Measurements from ENCODE around the gene HHAT.

HHAT gene

DNA sequence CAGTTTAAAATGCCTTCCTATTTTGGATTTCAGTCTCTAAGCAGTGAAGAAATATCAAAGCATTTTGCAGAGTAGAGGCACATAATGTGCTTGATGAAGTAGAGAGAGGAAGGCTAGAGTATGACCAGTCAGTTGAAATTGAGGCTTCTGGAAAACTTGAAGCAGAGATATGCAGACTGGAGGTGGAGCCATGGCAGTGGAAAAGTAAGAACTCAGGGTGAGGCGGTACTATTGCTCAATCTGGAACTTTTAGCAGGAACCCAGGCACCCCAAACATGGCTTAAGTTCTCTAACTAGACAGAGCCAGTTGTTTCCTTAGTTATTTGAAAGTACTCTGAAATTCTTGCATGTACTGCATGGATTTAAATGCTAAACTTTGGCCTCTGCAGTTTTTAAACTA is 288.6 kb downstream of the HHAT start:
- DNase-seq, result no peak

- DNase-seq, result no peak
These were observed 289.7 kb downstream of the HHAT start for GRCh38 chr1:210618369-210618768.

DNA sequence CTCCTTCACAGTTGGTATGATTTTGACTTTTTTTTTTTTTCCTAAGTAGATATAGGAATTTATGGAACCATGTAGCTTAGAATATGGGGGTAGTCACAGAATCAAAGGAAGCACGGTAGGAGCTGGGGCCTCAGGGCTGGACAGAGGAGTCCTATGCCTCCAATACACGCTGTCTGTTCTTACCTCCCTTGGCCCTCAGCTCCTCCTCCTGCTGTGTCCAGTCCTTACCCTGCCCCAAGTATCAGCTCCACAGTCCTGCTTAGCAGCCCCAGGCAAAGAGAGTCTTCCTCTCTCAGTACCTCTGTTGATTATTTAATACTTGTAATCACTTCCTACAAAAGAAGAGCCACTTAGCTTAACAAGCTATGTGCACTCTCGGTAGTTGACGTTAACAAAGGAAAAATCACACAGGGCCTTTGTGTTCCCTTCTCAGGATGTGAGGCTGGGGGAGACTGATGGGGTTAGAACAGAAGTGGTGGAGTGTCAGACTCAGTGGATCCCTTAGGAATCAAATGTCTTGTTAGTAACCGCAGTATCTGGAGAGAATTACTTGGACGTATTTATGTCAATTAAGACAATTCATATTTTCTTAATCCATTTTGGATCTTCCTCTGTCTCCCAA is 292.3 kb downstream of the HHAT start:
- no peak for DNase-seq

- no peak for DNase-seq
These were observed 293.0 kb downstream of the HHAT start for GRCh38 chr1:210621712-210622111.

- no peak for DNase-seq
These were observed 296.0 kb downstream of the HHAT start for GRCh38 chr1:210624722-210625121.

DNA sequence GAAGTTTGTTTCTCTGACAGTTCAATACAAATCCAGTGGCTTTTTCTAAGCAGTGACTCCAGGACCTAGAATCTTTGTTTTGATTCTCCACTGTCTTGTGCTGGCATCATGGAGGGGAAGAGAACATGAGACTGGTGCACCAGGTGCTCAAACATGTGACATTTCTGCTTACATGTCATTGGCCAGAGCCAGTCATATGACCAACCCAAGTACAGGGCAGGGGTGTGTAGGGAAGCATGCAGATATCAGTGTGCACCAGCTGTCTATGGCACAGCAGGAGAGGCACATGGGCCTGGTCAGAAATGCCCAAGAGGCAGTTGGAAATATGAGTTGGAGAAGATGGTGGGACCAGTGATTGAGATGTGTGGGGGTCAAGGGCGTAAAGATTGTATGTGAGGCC is 297.0 kb downstream of the HHAT start:
- no peak for DNase-seq

- no peak for DNase-seq
These were observed 297.6 kb downstream of the HHAT start for GRCh38 chr1:210626341-210626740.

DNA sequence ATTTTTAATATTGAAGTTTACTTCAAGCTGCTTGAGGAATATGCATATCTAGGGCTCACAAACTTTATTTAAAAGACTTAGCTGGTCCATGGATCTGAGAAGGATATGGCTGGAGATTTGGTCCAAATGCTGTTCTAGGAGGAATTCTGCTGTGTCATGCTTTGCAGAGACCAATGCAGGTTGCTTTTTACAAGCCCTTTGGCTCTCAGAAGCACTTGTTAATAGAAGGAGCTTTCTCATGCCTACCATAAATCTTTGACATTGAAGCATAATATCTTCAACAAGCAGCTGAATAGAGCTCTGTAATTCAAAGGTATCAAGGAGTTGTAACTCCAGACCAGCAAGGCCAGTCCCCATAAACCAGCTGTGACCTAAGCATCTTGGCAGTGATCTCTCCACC is 299.1 kb downstream of the HHAT start:
- DNase-seq, result no peak

- DNase-seq, result no peak
These were observed 300.6 kb downstream of the HHAT start for GRCh38 chr1:210629276-210629675.

- DNase-seq, result no peak
These were observed 302.7 kb downstream of the HHAT start for GRCh38 chr1:210631399-210631798.

- DNase-seq, result no peak
These were observed 304.4 kb downstream of the HHAT start for GRCh38 chr1:210633140-210633539.

DNA sequence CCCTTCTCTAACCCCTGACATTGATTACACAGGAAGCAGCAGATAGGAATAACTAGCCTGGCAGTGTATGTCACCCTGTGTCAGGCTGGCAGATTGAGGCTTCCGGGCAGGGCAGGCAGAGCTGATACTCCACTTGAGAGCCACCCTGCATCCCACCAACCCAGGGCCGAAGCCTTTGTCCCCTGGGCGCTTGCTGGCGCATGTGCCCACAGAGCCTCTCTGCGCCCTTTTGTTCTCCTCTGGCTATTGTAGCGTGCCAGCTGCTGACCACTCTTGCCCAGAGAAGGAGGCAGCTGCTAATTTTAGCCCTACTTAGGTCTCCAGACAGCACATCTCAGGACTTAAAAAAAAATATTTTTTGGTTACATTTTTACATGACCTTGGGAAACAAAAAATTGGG is 304.9 kb downstream of the HHAT start:
- DNase-seq, result no peak

DNA sequence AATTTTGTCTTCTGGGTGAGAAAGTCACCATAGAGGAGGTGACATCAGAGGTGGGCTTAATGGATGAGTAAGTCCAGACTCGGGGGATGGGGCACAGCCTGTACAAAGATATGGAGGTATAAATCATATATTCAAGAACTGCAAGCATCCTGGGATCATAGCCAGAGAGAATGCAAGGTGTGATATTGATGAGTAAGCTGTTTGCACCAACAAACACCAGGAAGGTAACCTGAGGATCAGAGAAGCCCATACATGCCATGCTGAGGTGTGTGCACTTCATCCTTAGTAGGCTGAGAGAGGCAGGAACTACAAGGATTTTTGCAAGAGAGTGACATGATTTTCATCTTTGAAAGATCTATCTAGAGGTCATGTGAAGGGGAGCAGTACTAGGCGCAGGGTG is 306.4 kb downstream of the HHAT start:
- DNase-seq, result no peak

- no peak for DNase-seq
These were observed 312.9 kb downstream of the HHAT start for GRCh38 chr1:210641582-210641981.

- DNase-seq, result no peak
These were observed 317.0 kb downstream of the HHAT start for GRCh38 chr1:210645582-210646257.

- DNase-seq, result no peak
These were observed 317.5 kb downstream of the HHAT start for GRCh38 chr1:210646258-210646616.

DNA sequence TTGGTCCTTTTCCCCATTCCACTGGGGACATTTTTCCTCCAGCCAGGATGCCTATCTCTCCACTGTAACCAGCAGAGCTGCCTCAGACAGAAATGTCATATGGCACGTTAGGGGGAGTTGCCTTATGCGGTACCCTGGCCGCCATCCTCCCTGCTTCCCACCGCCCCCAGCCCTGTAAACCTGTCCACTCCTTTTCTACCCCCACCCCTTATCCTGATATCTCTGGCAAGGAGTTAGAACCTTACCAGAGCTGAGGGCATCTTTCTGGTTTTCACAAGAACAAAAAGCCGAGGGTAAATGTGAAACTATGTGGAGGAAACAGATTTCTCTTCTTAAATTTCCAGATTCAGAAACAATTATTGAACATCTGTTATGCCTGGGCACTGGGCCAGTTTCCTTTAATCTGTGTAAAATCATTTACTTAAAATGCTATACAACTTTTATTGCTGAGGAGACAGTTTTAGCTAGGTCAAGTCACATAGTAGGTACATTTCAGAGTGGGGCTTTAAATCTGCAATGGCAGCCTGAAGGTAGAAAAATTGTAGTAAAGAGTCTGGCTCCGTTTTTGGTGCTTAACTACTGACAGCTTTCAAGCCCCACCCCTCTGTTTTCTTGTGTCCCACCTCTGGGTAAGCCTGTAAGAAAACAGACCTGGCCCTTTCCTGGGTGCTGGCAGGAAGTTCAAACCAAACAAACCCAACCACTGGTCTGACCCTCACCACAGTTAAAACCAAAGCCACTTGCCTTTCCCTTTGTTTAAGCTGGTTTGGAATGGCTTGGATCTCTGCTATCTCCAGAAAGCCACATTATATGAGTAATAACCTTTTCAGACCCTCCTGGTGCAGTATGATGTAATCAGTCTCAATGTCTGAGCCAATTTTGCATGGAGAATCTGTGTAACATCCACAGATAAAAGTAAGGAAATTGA is 319.0 kb downstream of the HHAT start:
- no peak for DNase-seq

- DNase-seq, result no peak
These were observed 320.0 kb downstream of the HHAT start for GRCh38 chr1:210648588-210649269.

DNA sequence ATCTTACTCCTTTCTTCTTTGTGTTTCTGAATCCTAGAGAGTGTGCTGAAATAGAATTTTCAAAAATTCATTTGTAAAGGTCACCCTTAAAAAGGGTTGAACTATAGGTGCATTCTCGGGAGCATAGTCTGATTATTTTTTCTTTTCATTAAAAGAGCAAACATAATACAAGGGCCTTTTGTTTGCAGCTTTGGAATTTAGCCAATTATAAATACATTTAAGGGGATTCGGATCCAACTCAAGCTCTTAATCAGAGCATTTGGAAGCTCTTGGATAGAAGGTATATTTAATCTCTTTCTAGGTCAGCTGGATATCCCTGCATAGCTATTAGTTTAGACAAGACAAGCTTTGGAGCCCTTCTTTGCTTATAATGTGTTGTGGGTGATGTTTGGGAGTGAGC is 321.7 kb downstream of the HHAT start:
- DNase-seq, result no peak

DNA sequence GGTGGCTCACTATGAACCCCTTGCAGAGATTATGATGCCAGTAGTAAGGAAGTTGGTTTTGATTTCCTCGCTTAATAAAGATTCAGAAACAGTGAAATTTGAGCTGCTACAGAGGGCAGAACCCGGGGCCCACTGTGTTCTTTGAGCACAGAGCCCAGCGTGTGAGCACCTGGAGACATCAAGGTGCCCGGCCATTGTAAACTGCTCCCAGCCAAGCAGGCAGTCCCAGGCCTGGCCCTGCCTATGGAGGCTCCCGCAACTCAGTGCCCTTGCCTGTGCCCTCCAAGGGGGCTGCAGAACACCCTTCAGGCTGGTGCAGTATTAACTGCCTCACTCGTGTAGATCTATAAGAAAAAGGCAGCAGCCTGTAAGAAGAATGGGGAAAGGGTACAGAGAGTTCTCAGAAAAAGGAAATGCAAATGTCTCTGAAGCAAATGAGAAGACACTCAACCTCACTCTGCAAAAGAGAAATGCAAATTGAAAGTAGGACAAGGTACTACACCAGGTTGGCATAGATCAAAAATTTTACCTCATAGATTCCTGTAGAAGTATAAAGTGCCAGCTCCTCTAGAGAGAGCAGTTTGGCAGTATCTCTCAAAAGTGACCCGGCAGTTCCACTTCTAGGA is 323.7 kb downstream of the HHAT start:
- DNase-seq, result no peak

DNA sequence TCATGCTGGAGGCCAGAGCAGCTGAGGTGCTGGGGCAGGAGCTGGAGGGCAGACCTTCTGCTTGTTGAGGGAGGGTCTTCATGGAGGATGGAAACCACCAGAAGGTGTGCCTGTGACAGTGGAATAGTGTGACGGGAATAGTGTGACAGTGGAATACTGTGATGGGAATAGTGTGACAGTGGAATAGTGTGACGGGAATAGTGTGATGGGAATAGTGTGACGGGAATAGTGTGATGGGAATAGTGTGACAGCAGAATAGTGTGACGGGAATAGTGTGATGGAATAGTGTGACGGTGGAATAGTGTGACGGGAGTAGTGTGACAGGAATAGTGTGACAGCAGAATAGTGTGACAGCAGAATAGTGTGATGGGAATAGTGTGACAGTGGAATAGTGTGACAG is 325.1 kb downstream of the HHAT start:
- no peak for DNase-seq

DNA sequence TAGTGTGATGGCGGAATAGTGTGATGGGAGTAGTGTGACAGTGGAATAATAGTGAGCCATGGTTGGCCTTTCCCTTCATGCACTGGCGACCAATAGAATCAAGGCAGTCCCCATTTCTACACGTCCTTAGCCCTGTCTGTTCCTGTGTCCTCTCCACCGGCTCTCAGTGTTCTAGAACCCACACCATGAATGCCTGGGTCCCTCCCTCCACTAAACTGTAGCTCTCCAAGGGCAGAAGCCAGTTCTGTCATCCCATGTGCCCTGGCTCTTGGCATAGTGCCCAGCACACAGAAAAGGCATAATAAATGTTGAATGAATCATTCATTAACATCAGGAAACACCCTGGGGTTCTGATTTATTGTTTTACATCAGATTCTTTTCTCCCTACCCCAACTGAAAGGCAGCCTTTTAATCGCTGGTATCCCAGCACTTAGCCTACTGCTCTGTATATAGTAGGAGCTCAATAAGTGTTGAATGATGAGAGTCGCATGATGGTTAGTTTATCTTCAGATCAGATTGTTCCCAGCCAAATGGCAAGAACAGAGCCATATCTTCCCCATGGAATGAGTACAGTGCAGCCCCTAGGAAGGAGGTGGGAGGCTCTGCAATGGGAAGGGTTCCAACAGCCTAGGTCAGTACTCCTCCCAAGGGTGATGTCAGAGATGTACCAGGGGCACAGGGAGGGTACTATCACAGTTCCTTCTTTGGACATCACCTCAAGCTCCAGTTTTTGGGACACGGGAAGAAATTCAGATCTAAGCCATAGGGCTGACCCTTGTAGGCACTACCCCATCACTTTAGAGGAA is 325.7 kb downstream of the HHAT start:
- no peak for DNase-seq
